Stimulated activated CD4-positive, alpha-beta T cell treated with anti-CD3 and anti-CD28 coated beads, Interleukin-15, amount 100 ng/mL, for 1 hour (primary cell): ENCODE results near the gene PURA.
A peak's percentile ranks its signal among the peaks of the same experiment; 100 is the strongest.
"Not testable (repeated sequence)": the region's sequence is repeated elsewhere in the genome, so short reads cannot be mapped to it uniquely, and the experiment has no call there.

ENCODE experiments used
- DNase-seq, 2 donors: peaks; one replicate each; pipeline ENCODE4 v3.0.0-alpha.2; 2020; ENCODE audit warnings: low read depth in 1 of 2, low spot score in 1 of 2

PURA gene

DNA sequence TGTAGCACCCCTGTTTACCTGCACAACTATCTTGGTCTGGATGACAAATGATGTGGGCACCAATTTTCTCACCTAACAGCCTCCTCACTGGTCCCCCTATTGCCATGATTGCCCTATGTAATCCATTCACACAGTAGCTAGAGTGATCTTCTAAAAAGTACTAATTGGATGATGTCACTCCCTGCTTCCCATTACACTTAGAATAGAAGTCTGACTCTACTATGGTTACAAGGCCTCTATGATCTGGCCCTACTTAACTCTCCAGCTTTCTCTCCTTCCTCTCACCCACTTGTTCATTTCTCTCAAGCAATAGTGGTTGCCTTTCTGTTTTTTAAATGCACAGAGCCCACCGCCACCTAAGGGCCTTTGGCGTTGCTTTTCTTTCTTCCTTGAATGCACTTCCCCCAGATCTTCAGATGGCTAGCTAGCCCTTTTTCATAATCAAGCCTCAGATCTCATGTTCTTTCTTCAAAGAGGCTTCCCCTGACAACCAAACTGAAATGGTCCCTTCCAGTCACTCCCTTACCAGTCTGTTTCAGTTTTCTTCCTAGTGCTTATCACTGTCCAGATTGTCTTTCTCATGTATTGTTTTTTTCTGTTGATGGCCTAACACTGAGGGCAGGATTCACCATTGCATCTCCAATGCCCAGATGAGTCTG is 20.5 kb downstream of the PURA start:
- DNase-seq, result no peak

DNA sequence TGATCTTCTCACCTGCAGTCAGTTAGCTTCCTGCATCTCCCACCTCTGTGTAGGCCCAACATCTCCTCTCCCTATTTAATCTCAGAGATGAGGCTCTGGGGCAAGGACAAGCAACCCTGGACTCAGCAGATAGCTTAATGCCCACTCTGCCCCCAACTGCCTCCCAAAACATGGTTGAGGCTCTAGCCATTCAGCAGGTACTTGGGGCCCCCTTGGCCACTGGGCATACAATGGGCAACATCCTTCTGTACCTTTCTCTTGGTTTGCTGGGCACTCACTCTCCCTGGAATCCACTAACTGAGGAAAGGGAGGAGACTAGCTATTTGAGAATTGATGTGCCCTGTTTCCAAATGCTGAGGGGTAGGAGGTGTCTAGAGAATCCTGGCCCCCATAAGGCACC is 21.2 kb downstream of the PURA start:
- DNase-seq, result no peak

DNA sequence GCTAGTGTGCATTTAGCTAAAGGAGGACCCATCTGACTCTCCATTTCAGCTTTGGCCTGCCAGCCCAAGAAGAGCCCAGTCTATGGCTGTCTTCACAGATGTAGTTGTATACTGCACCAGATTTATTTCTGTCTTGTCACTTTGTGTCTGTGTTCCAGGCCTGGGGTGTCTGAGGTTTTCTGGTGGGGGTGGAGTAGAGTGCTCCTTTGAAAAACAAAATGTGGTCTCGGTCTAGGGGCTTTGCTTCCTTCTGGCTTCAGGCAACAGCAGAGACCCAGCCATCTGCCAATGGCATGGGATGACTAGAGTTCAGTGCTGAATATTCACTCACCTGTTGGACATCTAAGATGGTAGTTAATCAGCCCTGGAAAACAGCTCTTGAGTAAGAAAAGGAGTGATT is 22.7 kb downstream of the PURA start:
- DNase-seq, result no peak

DNA sequence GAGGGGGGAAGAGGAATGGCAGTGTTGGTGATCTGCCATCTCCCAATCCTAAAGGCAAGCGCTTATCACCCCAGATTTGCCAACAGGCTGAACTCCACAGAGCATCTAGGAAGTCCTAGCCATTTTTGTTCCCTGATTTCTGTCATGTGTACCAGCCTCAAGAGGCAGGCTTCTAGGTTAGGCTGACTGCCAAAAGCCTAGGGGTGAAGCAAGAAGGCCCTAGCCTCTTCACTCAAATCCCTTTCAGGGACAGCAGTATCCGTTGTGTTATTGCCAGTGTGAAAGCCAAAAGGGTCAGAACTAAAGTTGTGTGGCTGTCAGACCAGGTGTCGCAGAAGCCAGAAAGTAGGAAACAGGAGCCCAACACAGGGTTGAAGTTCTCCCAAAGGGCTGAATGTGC is 26.5 kb downstream of the PURA start:
- no peak for DNase-seq

DNA sequence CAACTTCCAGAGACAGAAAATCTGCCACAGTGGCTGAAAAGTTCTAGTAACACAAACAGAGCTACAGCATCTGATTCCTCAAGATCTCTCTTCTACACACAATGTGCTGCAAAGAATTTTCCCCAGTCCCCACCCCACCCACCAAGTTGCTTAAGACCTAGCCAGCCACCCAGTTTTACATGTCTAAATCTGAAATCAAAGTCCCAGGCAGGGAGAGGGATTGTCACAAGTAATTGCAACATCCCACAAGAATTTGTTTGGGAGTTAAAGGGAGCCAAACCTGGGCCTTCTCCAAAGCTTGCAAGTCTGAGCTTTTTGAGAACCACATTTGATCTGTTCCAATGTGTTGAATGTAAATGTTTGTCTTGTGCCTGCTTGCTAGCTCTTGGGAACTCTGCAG is 27.3 kb downstream of the PURA start:
- no peak for DNase-seq

DNA sequence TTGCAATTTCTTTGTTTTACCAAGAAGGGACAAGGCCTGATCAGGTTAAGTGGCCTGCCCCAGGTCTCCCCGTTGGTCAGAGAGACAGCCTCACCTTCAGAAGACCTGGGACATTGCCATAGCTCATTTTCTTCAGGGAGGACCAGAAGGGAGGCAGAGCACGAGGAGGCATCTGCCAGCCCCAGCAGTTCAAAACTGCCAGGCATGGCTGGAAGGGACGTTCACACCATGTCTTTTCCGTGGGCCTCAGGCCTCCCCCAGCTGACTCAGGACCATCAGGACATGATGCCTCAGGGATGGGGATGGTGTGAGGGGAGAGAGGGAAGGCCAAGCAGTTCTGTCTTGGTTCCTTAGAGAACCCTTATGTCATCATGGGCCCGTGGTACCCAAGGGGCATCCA is 28.3 kb downstream of the PURA start:
- DNase-seq, result no peak

DNA sequence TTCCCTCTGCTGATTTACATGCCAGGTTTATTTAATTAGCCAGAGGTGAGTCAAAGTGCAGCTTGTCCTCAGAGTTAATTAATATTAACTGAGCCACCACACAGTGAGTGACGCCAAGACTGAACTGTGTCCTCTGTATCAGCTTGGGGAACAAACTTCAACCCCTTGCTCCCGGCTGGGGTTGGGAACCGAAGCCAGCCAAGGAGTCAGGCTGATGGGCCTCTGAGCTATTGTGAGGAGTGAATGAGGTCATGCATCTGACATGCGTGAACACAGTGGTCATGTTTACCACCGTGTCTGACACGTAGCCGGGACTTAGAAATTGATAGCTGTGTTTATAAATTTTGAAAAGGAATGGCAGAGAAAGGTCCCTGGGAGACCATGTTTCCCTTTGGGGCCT is 28.9 kb downstream of the PURA start:
- no peak for DNase-seq

DNA sequence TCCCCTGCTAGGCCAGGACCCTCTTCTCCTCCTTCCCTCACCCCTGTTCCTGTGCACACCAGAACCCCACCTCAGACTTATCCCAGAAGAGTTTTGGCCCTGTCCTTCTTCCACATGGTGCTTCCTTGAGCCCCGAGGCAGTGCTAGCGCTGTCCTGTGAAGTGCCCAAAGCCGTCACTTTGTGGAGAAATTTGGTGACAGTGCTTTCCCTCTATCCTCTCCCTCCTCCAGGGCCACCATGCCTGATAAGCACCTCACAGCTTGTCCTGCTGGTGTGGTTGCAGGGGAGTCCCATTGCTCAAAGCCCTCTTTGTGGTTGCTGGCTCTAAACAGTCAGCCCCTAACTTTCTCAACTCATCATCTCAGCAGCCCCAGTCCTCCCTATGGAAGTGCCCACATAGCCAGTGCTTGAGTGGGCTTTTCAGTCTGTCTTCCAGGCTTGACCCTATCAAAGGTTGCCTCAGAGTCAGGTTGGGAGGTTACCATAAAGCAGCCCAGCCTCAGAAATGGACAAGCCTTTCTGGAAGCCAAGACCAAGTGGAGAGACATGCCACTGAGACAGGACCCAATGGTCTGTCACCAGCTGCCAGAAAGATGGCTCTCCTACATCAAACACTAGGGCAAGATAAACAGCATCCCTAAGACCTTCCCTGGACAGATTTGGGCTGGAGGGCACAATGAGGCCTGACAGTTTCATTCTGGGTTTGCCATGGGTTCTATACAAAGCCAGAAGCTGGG is 29.8 kb downstream of the PURA start:
- no peak for DNase-seq

DNA sequence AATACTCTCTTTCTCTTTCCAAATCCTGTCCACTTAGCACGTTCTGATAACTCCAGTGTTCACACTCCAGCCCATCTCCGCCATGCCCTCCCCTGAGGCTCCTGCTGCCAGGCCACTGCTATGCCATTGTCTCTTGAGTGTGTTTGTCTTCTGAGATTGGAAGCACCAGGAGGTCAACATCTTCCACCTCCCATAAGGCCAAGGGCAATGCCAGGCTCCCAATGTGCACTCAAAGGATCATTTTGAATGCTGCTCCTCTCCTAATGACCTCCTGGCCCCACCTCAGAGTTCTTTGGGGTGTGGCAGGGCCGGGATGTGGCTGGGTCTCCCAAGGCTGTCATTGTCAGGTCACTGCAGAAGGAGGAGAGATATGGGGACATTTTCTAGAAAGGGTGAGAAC is 31.3 kb downstream of the PURA start:
- no peak for DNase-seq

DNA sequence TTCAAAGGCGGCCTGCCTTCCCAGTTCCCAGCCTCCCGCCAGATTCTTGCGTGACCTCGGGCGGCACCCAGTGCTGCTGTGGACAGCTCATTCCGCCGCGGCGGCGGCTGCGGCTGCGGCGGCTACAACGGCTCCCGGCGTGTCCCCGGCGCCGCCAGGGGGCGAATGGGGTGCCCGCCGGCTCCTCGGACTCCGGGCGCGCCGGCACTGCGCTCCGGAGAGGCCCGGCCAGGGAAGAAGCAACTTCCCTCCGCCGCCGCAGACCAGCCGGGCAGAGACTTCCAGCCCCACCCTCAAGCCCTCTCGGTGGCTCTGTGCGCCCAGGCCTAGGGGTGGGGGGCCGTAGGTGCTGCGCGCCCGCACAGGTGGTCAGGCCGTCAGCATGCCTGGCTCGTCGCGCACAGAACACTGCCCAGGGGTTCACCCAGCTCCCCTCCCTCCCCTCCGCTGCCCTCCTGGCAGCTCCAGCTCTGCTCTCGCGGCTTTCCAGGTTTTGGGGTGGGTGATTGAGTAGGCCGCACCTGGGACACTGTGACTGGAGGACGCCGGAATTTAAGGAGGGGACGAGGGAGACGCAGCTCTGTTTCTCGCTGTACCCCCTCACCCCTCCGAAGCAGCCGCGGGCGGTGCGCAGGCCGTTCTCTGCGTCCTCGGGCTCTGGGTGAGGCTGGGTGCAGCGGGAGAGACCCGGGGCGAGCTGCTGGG is 32.1 kb downstream of the PURA start:
- DNase-seq, result peak; percentile 37 to 53

DNA sequence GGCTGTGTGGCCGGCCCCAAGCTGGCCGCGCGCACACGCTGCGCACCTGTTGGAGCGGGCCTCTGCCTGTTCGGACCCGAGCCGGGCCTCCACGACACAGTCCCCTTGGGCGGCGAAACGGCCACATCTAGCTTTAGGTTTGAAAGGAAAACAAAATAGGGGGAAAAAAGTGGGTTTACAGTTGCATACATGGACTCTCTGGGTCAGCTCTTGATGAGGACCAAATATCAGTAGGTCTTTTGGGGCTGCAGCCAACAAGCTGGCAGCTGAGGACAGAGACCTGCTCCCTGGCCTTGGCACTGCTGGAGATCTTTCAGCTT is 32.6 kb downstream of the PURA start:
- no peak for DNase-seq

DNA sequence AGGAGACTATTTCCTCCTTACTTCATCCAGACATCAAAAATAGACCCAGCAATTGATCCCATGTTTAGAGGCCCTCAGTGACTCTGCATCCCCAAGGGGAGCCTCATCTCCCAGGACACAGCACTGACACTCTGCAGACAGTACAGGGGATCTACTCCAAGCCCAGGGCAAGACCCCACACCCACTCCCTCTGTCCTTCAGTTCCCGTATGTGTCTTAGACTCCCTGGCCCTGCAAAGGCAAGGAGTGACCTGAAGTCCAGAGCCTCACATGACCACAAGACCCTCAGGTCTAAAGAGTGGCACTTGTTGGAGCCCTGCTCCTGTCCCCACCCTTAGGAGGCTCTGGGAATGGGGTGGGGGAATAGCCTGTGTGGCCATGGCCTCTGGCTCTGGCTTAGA is 33.6 kb downstream of the PURA start:
- no peak for DNase-seq

DNA sequence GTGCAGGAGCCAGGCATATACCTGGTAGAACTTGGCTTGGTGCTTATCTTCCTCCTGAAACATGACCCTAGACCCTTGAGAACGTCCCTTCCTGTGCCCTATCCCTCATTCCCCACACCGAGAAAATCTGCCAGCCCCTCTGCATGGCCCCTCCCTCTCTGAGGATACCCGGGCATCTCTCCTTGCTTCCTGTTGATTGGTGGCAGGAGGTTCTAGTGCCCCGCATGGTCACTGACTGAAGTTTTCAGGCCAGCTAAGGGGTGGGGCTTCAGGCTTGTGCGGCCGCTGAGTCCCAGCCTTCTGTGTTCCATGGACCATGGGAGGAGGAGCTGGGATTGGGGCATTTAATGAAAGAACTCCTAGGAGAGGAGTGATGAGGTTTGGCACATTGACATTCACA is 34.6 kb downstream of the PURA start:
- no peak for DNase-seq

DNA sequence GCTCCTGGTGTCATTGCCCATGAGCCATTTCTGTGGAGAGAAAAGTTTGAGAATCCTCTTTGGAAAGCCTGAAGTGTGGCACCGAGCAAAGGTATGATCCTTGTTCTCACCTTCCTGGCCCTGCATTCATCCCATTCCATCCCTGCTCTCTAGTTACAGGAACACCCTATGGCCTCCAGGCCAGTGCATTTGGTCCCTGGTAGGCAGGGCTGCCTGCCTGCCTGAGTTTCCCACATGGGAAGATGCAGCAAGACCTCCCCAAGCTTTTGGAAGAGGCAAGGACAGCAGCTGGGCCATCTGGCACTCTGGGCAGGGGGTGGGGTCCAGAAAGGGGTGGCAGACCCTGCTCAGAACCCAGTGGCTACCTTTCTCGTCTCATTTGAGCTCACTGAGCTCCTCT is 36.3 kb downstream of the PURA start:
- no peak for DNase-seq

DNA sequence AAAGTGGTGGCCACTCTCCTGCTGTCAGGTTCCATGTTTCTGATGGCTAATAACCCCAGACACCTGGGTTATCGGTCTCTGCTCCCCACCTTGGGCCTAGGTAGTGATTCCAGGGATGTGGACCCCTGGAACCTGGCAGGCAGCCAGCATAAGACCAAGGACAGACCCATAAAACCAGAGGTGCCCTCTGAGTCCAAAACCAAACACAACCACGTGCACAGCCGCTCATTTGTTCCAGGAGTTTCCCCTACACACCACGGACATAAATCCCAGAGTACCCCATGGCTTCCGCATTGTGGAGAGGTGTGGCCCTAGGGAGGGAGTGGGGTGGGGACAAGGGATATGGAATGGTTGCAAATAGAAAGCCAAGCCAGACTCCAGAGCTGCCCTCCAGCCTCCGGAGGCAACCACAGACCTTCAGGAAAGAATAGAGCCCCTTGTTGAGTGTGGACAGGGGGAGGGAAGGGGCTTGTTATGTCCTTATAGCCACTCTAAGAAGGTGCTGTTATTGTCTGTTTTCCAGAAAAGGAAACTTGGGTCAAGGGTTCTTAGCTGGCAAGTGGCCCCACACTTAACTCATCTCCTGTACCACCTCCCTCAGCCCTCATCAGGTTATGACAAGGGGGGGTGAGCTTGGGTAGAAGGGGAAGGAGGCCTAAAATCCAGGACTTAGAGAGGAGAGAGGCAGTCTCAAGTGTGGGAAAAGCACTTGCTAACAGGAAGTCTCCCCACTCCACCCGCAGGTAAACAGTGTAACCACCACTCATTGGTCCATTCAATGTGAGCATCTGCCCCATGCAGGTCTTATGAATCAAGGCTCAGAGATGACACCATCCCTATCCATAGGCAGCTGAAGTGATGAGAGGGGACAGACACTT is 37.5 kb downstream of the PURA start:
- no peak for DNase-seq

DNA sequence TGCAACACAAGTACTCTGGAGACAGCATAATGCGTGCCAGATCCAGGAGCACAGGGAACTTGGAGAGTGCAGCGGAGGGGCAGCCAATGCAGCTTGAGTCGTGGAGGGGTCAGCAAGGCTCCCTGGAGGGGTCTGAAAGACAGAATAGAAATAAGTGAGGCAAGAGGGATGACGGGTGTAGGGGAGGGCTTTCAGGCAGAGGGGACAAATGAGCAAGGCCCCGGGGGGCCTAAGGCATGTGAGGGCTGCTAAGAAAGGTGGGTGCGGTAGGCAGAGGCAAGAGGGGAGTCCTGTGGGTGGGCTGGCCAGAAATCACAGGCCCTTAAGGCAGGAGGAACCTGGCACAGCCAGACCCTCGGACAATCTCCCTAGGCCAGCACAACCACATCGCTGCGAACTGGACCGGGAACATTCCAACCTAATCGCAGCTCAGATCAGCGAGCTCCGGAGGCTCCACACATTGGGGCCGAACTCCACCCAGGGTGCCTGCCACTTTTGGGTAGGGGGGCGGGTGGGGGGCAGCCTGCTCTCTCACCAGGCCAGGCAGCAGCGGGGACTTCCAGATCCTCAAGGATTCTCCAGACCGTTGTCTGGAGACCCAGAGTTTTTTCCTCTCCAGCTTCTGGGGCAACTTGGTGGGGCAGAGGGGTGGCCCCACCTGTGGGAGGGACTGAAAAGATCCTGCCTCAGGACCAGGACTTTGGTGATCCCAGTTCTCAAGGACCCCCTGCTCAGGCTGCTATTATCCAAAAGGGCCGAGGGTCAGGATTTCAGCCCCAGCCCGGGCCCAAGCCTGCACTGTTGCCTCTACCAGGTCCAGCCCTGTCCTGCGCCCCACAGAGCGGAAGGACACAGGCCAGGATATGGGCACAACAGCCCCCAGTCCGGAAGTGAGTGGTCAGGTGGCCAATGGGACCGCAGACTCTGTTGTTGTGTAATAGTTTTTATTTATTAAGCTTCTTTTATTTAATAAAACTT is 38.4 kb downstream of the PURA start:
- no peak for DNase-seq

DNA sequence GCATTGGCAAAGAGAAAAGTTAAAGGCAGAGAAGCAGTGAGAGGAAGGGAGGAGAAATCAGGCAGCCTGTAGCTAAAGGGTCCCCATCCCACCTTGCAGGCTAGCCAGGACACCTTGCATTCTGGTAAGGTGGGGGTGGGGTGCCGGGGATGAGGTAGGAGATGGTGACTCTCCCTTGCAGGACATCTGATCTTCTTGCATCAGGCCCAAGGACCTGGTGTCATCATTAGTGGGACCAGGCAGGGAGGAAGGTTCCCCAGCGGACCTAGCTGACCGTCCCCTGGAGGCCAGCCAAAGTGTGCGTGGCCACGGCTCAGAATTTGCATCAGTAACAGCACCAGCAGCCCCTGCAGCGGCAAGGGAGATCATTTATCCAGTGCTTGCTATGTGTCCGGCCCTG is 39.3 kb downstream of the PURA start:
- DNase-seq, result no peak

DNA sequence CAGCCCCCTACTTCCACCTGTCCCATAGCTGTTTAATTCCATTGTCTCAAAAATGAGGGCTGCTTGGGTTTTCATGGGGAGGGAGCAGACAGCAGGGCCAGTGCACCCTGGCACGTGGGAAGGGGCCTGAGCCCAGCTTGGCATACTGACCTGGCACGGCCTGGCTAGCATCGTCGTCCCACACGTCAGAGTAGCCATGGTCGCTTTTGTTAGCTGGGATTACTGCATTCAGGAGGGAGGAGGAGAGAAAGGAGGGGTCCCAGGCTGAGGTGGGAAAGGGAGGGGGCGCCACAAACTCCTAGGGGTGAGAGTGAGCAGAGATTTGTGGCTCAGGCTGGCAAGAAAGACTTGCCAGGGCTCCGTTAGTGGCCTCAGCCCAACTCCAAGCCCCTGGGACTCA is 40.0 kb downstream of the PURA start:
- DNase-seq, result no peak

DNA sequence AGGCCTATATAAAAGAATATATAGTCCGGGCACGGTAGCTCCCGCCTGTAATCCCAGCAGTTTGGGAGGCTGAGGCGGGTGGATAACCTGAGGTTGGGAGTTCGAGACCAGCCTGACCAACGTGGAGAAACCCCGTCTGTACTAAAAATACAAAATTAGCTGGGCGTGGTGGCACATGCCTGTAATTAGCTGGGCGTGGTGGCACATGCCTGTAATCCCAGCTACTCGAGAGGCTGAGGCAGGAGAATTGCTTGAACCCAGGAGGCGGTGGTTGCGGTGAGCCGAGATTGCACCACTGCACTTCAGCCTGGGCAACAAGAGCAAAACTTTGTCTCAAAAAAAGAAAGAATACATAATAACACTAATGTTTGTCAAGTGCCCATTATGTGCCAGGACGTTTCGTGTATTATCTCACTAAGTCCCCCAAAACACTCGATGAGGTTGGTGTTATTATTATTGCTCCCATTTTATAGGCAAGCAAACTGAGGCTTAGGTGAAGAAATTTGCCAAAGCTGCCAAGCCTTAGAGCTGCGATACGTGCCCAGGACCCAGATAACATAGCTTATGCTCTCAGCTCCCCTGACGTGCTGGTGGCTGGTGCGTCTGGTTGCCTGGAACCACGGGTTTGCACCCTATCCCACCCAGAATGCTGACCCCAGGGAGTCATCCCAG is 40.9 kb downstream of the PURA start:
- not testable (repeated sequence) for DNase-seq
